Natural killer cell treated with Interleukin-12 subunit alpha and Interleukin-12 subunit beta and Interleukin-15 and Interleukin-18, amount 100 ng/mL, for 72 hours (primary cell): Measurements from ENCODE around the gene SLC26A1. TPM values are rescaled to one million over a fixed set of nuclear protein-coding genes. Genes with fewer than 3 reads are reported as not detected.

Source experiments
- ATAC-seq, 2 donors: fragments of 150-1000 bp; cut with Tn5 transposase in 1 of 2; sonication (Bioruptor Pico), chemical (Tn5 transposase) in 1 of 2; 2 replicates each; pipeline ENCODE4 v1.10.0; 2021
- DNase-seq: peaks from one replicate; pipeline ENCODE4 v3.0.0; 2022; ENCODE audit warnings: low spot score
- H3K27ac Mint-ChIP-seq, 2 donors: 1 replicate in 1 of 2; 2 replicates in 1 of 2; pipeline ENCODE4 v1.8.0; 2022; ENCODE audit warnings: mixed read lengths in 2 of 2, mild to moderate bottlenecking in 1 of 2, moderate library complexity in 1 of 2
- H3K27me3 Mint-ChIP-seq, 2 donors: 1 replicate in 1 of 2; 2 replicates in 1 of 2; pipeline ENCODE4 v1.8.0; 2022; ENCODE audit warnings: mixed read lengths in 2 of 2
- H3K36me3 Mint-ChIP-seq: one replicate; pipeline ENCODE4 v1.8.0; 2022; ENCODE audit warnings: mixed read lengths
- H3K4me1 Mint-ChIP-seq, 2 donors: 1 replicate in 1 of 2; 2 replicates in 1 of 2; pipeline ENCODE4 v1.8.0; 2022; ENCODE audit warnings: low read depth in 2 of 2, mixed read lengths in 2 of 2, mild to moderate bottlenecking in 1 of 2
- H3K4me3 Mint-ChIP-seq: one replicate; pipeline ENCODE4 v1.8.0; 2022; ENCODE audit warnings: mixed read lengths
- H3K9me3 Mint-ChIP-seq: 2 replicates; pipeline ENCODE4 v1.8.0; 2022; ENCODE audit warnings: mixed read lengths
- total RNA-seq, 2 donors: library from RNA; stranded (reverse); gene quantifications; one replicate each; pipeline ENCODE4 v1.2.3, GENCODE V29; 2022

Gene SLC26A1
- total RNA-seq, 2 donors from 2014 or later: 0.88 TPM; not detected in 1

- H3K36me3 Mint-ChIP-seq: no peaks in the 10 kb centered on the region
- peak in 1 of 2 donors; percentile 8 for ATAC-seq
- DNase-seq: peak; percentile 38
- no peak overlapping the region for H3K4me3 Mint-ChIP-seq
- H3K4me1 Mint-ChIP-seq: peaks cover 0 to 6% of the 10 kb centered on the region in 2 donors
- no peaks in the 10 kb centered on the region for H3K9me3 Mint-ChIP-seq
- no peaks in the 10 kb centered on the region for H3K27me3 Mint-ChIP-seq
- H3K27ac Mint-ChIP-seq: no peak overlapping the region
Observed at GRCh38 chr4:960140-960635, 33.0 kb downstream of the SLC26A1 start.

GRCh38 chr4:959338-960139 is 33.7 kb downstream of the SLC26A1 start:
- no peak overlapping the region for H3K4me3 Mint-ChIP-seq
- H3K4me1 Mint-ChIP-seq: peaks cover 0 to 6% of the 10 kb centered on the region in 2 donors
- no peaks in the 10 kb centered on the region for H3K36me3 Mint-ChIP-seq
- H3K27ac Mint-ChIP-seq: no peak overlapping the region
- H3K9me3 Mint-ChIP-seq: no peaks in the 10 kb centered on the region
- ATAC-seq: no peak
- H3K27me3 Mint-ChIP-seq: no peaks in the 10 kb centered on the region
- peak; percentile 23 for DNase-seq

GRCh38 chr4:958696-959337 is 34.4 kb downstream of the SLC26A1 start:
- Mint-ChIP-seq H3K27me3 (no peaks in the 10 kb centered on the region), H3K4me3 (no peak overlapping the region), H3K9me3 (no peaks in the 10 kb centered on the region), H3K4me1 (peaks cover 0 to 6% of the 10 kb centered on the region in 2 donors), H3K27ac (no peak overlapping the region), H3K36me3 (no peaks in the 10 kb centered on the region)
- no peak for ATAC-seq
- no peak for DNase-seq

GRCh38 chr4:958314-958665 is 34.9 kb downstream of the SLC26A1 start:
- H3K4me1 Mint-ChIP-seq: peaks cover 0 to 4% of the 10 kb centered on the region in 2 donors
- DNase-seq (no peak), ATAC-seq (no peak)
- no peaks in the 10 kb centered on the region for H3K36me3 Mint-ChIP-seq
- H3K27ac Mint-ChIP-seq: no peak overlapping the region
- H3K9me3 Mint-ChIP-seq: no peaks in the 10 kb centered on the region
- no peaks in the 10 kb centered on the region for H3K27me3 Mint-ChIP-seq
- no peak overlapping the region for H3K4me3 Mint-ChIP-seq

GRCh38 chr4:957581-958313 is 35.5 kb downstream of the SLC26A1 start:
- DNase-seq: peak; percentile 47
- Mint-ChIP-seq H3K4me1 (peaks cover 0 to 4% of the 10 kb centered on the region in 2 donors), H3K36me3 (no peaks in the 10 kb centered on the region), H3K27me3 (no peaks in the 10 kb centered on the region), H3K4me3 (no peak overlapping the region), H3K9me3 (no peaks in the 10 kb centered on the region), H3K27ac (no peak overlapping the region)
- no peak for ATAC-seq

- no peak for ATAC-seq
- H3K36me3 Mint-ChIP-seq: no peaks in the 10 kb centered on the region
- no peak overlapping the region for H3K27ac Mint-ChIP-seq
- peaks cover 0 to 4% of the 10 kb centered on the region in 2 donors for H3K4me1 Mint-ChIP-seq
- peak; percentile 50 for DNase-seq
- no peak overlapping the region for H3K4me3 Mint-ChIP-seq
- no peaks in the 10 kb centered on the region for H3K27me3 Mint-ChIP-seq
- no peaks in the 10 kb centered on the region for H3K9me3 Mint-ChIP-seq
Observed at GRCh38 chr4:957231-957580, 36.0 kb downstream of the SLC26A1 start.

GRCh38 chr4:956531-957230 is 36.5 kb downstream of the SLC26A1 start:
- Mint-ChIP-seq H3K36me3 (no peaks in the 10 kb centered on the region), H3K4me3 (no peak overlapping the region), H3K9me3 (no peaks in the 10 kb centered on the region), H3K27ac (no peak overlapping the region), H3K4me1 (peaks cover 0 to 4% of the 10 kb centered on the region in 2 donors), H3K27me3 (no peaks in the 10 kb centered on the region)
- DNase-seq (peak; percentile 41), ATAC-seq (no peak)

GRCh38 chr4:955931-956381 is 37.2 kb downstream of the SLC26A1 start:
- Mint-ChIP-seq H3K27ac (no peak overlapping the region), H3K27me3 (no peaks in the 10 kb centered on the region), H3K4me3 (no peak overlapping the region), H3K9me3 (no peaks in the 10 kb centered on the region), H3K4me1 (peaks cover 0 to 6% of the 10 kb centered on the region in 2 donors), H3K36me3 (no peaks in the 10 kb centered on the region)
- ATAC-seq (no peak), DNase-seq (peak; percentile 35)

GRCh38 chr4:955161-955921 is 37.9 kb downstream of the SLC26A1 start:
- no peak overlapping the region for H3K4me3 Mint-ChIP-seq
- peaks cover 0 to 12% of the 10 kb centered on the region in 2 donors for H3K4me1 Mint-ChIP-seq
- ATAC-seq (peak in 1 of 2 donors; percentile 37), DNase-seq (peak; percentile 53)
- no peaks in the 10 kb centered on the region for H3K27me3 Mint-ChIP-seq
- no peaks in the 10 kb centered on the region for H3K9me3 Mint-ChIP-seq
- H3K36me3 Mint-ChIP-seq: no peaks in the 10 kb centered on the region
- H3K27ac Mint-ChIP-seq: no peak overlapping the region

GRCh38 chr4:954211-955020 is 38.8 kb downstream of the SLC26A1 start:
- H3K27ac Mint-ChIP-seq: no peak overlapping the region
- H3K36me3 Mint-ChIP-seq: no peaks in the 10 kb centered on the region
- H3K27me3 Mint-ChIP-seq: no peaks in the 10 kb centered on the region
- H3K9me3 Mint-ChIP-seq: no peaks in the 10 kb centered on the region
- H3K4me1 Mint-ChIP-seq: peaks cover 0 to 14% of the 10 kb centered on the region in 2 donors
- ATAC-seq (no peak), DNase-seq (peak; percentile 37)
- H3K4me3 Mint-ChIP-seq: no peak overlapping the region

- peak; percentile 54 for DNase-seq
- Mint-ChIP-seq H3K36me3 (no peaks in the 10 kb centered on the region), H3K27me3 (no peaks in the 10 kb centered on the region), H3K27ac (no peak overlapping the region), H3K9me3 (no peaks in the 10 kb centered on the region), H3K4me1 (peaks cover 0 to 13% of the 10 kb centered on the region in 2 donors), H3K4me3 (no peak overlapping the region)
- no peak for ATAC-seq
Observed at GRCh38 chr4:953574-953915, 39.7 kb downstream of the SLC26A1 start.

- H3K4me1 Mint-ChIP-seq: peaks cover 0 to 13% of the 10 kb centered on the region in 2 donors
- DNase-seq (peak; percentile 59), ATAC-seq (no peak)
- H3K9me3 Mint-ChIP-seq: no peaks in the 10 kb centered on the region
- no peaks in the 10 kb centered on the region for H3K27me3 Mint-ChIP-seq
- no peak overlapping the region for H3K4me3 Mint-ChIP-seq
- no peak overlapping the region for H3K27ac Mint-ChIP-seq
- H3K36me3 Mint-ChIP-seq: no peaks in the 10 kb centered on the region
Observed at GRCh38 chr4:952881-953573, 40.2 kb downstream of the SLC26A1 start.
